HUES6 (cell line): ENCODE measurements around the gene FAM120B.

Experiments used
- H3K27ac ChIP-seq: 2 replicates; pipeline ENCODE4 v1.7.0; 2013; ENCODE audit warnings: low read depth, mild to moderate bottlenecking, low read length, inconsistent platforms
- H3K27me3 ChIP-seq: 2 replicates; pipeline ENCODE4 v1.6.1; 2013; ENCODE audit warnings: low read length; ENCODE audit not compliant: control insufficient read depth, insufficient read depth
- H3K36me3 ChIP-seq: 2 replicates; pipeline ENCODE4 v1.6.1; 2013; ENCODE audit warnings: low read length; ENCODE audit not compliant: control insufficient read depth, insufficient read depth
- H3K4me1 ChIP-seq: 2 replicates; pipeline ENCODE4 v1.6.1; 2013; ENCODE audit warnings: low read length; ENCODE audit not compliant: control insufficient read depth, insufficient read depth
- H3K4me3 ChIP-seq: 2 replicates; pipeline ENCODE4 v1.5.1; 2013; ENCODE audit warnings: low read depth, low read length
- H3K9ac ChIP-seq: one replicate; pipeline ENCODE4 v1.6.1; 2013; ENCODE audit warnings: mild to moderate bottlenecking, low read length
- H3K9me3 ChIP-seq: 2 replicates; pipeline ENCODE4 v1.6.1; 2013; ENCODE audit warnings: low read depth, low read length; ENCODE audit not compliant: control insufficient read depth, insufficient read depth

The FAM120B gene

GRCh38 chr6:170445487-170445886, 138.9 kb downstream of the FAM120B start:
- H3K4me3 ChIP-seq, result no peak overlapping the region
- no peaks in the 10 kb centered on the region for H3K36me3 ChIP-seq
- no peak overlapping the region for H3K9ac ChIP-seq
- H3K4me1 ChIP-seq, result no peaks in the 10 kb centered on the region; the same call in 1 of the 2 replicates
- no peaks in the 10 kb centered on the region for H3K9me3 ChIP-seq
- H3K27me3 ChIP-seq, result no peaks in the 10 kb centered on the region
- H3K27ac ChIP-seq, result no peak overlapping the region

- Histone ChIP-seq H3K4me1 (no peaks in the 10 kb centered on the region; the same call in 1 of the 2 replicates), H3K27me3 (no peaks in the 10 kb centered on the region), H3K27ac (no peak overlapping the region), H3K4me3 (no peak overlapping the region), H3K9ac (no peak overlapping the region), H3K36me3 (no peaks in the 10 kb centered on the region), H3K9me3 (no peaks in the 10 kb centered on the region)
Observed at GRCh38 chr6:170445971-170446370, 139.4 kb downstream of the FAM120B start.

GRCh38 chr6:170446841-170447560, 140.4 kb downstream of the FAM120B start:
- Histone ChIP-seq H3K27ac (no peak overlapping the region), H3K36me3 (no peaks in the 10 kb centered on the region), H3K9me3 (no peaks in the 10 kb centered on the region), H3K4me1 (no peaks in the 10 kb centered on the region; the same call in 1 of the 2 replicates), H3K9ac (no peak overlapping the region), H3K4me3 (no peak overlapping the region), H3K27me3 (no peaks in the 10 kb centered on the region)

GRCh38 chr6:170447561-170447930, 141.0 kb downstream of the FAM120B start:
- no peaks in the 10 kb centered on the region for H3K27me3 ChIP-seq
- no peak overlapping the region for H3K4me3 ChIP-seq

GRCh38 chr6:170448317-170448716, 141.8 kb downstream of the FAM120B start:
- Histone ChIP-seq H3K9ac (no peak overlapping the region), H3K9me3 (peaks cover 3% of the 10 kb centered on the region; the same call in 1 of the 2 replicates), H3K4me3 (no peak overlapping the region), H3K4me1 (no peaks in the 10 kb centered on the region; the same call in 1 of the 2 replicates), H3K27me3 (no peaks in the 10 kb centered on the region), H3K27ac (no peak overlapping the region), H3K36me3 (no peaks in the 10 kb centered on the region)

More at GRCh38 chr6:170447561-170447930, 141.0 kb downstream of the FAM120B start:
- Histone ChIP-seq H3K9ac (no peak overlapping the region), H3K9me3 (no peaks in the 10 kb centered on the region), H3K4me1 (no peaks in the 10 kb centered on the region; the same call in 1 of the 2 replicates), H3K36me3 (no peaks in the 10 kb centered on the region), H3K27ac (no peak overlapping the region)

- Histone ChIP-seq H3K4me3 (no peak overlapping the region), H3K27me3 (no peaks in the 10 kb centered on the region), H3K4me1 (no peaks in the 10 kb centered on the region; the same call in 1 of the 2 replicates), H3K36me3 (no peaks in the 10 kb centered on the region), H3K9ac (no peak overlapping the region), H3K27ac (no peak overlapping the region), H3K9me3 (peaks cover 3% of the 10 kb centered on the region; the same call in 1 of the 2 replicates)
Observed at GRCh38 chr6:170448751-170449630, 142.4 kb downstream of the FAM120B start.

GRCh38 chr6:170449835-170450753, 143.5 kb downstream of the FAM120B start:
- no peaks in the 10 kb centered on the region for H3K27me3 ChIP-seq

GRCh38 chr6:170450916-170451761, 144.6 kb downstream of the FAM120B start:
- H3K4me3 ChIP-seq, result no peak overlapping the region
- no peak overlapping the region for H3K9ac ChIP-seq
- H3K27ac ChIP-seq, result no peak overlapping the region
- H3K4me1 ChIP-seq, result peaks cover 6% of the 10 kb centered on the region; the same call in 1 of the 2 replicates
- H3K27me3 ChIP-seq, result no peaks in the 10 kb centered on the region
- H3K36me3 ChIP-seq, result no peaks in the 10 kb centered on the region
- peaks cover 3% of the 10 kb centered on the region; the same call in 1 of the 2 replicates for H3K9me3 ChIP-seq

More at GRCh38 chr6:170449835-170450753, 143.5 kb downstream of the FAM120B start:
- Histone ChIP-seq H3K4me3 (no peak overlapping the region), H3K4me1 (peaks cover 6% of the 10 kb centered on the region; the same call in 1 of the 2 replicates), H3K9me3 (peaks cover 3% of the 10 kb centered on the region; the same call in 1 of the 2 replicates), H3K9ac (no peak overlapping the region), H3K27ac (no peak overlapping the region), H3K36me3 (no peaks in the 10 kb centered on the region)

GRCh38 chr6:170451762-170452651, 145.4 kb downstream of the FAM120B start:
- Histone ChIP-seq H3K27ac (no peak overlapping the region), H3K9ac (no peak overlapping the region), H3K4me3 (no peak overlapping the region), H3K4me1 (peaks cover 6% of the 10 kb centered on the region; the same call in 1 of the 2 replicates), H3K36me3 (no peaks in the 10 kb centered on the region), H3K27me3 (no peaks in the 10 kb centered on the region), H3K9me3 (peaks cover 3% of the 10 kb centered on the region; the same call in 1 of the 2 replicates)
